ENCODE results near the gene FRMPD1. TPM values are rescaled to one million over a fixed set of nuclear protein-coding genes. Genes with fewer than 3 reads are reported as not detected.

The FRMPD1 gene
- total RNA-seq, 1 donor from 2014 or later = not detected

DNA sequence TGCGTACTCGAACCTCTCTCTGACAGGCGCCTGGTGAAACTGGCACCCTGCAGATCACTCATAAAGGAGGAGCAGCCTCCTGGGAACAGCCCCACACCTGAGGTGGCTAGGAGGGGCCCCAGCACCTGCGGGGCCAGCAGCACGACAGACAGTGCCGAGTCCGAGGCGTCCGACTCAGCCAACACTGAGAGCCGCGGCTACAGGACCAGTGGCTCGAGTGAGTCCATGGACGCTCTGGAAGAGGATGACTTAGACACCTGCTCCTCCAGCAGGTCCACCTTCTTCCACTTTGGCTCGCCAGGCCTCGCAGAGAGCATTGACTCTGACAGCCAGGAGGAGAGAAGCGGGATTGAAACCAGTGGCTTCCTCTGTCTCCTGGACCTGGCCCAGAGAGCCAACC lies 89.4 kb downstream of the FRMPD1 start:
- H3K27me3 ChIP-seq = no peaks in the 10 kb centered on the region
- intact Hi-C loops (cut with DNase I) = no loop called here
- no peaks in the 10 kb centered on the region for H3K4me1 ChIP-seq
- H3K9me3 ChIP-seq = no peaks in the 10 kb centered on the region
- no peak for ATAC-seq
- H3K36me3 ChIP-seq = no peaks in the 10 kb centered on the region
- no peak for DNase-seq
- no peak overlapping the region for H3K27ac ChIP-seq
- TF ChIP-seq, protein P1, sequence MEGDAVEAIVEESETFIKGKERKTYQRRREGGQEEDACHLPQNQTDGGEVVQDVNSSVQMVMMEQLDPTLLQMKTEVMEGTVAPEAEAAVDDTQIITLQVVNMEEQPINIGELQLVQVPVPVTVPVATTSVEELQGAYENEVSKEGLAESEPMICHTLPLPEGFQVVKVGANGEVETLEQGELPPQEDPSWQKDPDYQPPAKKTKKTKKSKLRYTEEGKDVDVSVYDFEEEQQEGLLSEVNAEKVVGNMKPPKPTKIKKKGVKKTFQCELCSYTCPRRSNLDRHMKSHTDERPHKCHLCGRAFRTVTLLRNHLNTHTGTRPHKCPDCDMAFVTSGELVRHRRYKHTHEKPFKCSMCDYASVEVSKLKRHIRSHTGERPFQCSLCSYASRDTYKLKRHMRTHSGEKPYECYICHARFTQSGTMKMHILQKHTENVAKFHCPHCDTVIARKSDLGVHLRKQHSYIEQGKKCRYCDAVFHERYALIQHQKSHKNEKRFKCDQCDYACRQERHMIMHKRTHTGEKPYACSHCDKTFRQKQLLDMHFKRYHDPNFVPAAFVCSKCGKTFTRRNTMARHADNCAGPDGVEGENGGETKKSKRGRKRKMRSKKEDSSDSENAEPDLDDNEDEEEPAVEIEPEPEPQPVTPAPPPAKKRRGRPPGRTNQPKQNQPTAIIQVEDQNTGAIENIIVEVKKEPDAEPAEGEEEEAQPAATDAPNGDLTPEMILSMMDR (IDR thresholded peaks at IDR 0.05) = no peak
- H3K4me3 ChIP-seq = no peak overlapping the region

DNA sequence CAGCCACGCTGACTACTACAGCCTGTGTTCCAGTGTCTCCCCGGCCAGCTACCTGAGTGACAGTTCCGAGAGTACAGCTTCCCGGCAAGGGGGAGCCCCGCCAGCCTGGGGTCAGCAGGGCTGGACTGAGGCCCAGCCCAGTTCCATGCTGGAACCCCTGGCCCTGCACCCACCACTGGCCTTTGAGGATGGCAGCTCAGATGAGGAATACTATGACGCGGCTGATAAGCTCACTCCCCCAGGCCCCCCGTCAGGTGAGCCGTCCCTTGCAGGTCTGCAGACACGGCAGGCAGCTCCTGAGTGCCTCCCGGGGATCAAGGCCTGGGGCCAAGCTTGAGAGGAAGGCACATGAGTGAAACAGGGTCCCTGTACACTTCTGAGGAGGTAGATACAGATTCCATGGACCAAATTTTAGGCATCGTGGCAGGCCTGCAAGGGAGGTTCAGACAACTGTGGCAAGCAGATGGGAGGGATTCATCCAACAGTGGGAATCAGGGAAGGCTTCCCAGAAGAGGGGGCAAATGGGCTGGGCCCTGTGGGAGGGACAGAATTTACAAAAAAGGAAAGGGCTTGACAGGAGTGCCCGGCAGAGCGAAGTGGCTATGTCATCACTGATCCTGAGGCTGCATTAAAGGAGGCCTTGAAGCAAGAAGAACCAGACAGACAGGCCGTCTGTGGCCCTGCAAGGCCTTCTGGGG lies 90.0 kb downstream of the FRMPD1 start:
- Histone ChIP-seq H3K27ac (no peak overlapping the region), H3K4me3 (no peak overlapping the region), H3K36me3 (no peaks in the 10 kb centered on the region), H3K4me1 (no peaks in the 10 kb centered on the region), H3K9me3 (no peaks in the 10 kb centered on the region), H3K27me3 (no peaks in the 10 kb centered on the region)
- TF ChIP-seq, protein P1 (IDR thresholded peaks at IDR 0.05) = no peak
- intact Hi-C loops (cut with DNase I) = no loop called here
- DNase-seq (no peak), ATAC-seq (peak; percentile 18)

DNA sequence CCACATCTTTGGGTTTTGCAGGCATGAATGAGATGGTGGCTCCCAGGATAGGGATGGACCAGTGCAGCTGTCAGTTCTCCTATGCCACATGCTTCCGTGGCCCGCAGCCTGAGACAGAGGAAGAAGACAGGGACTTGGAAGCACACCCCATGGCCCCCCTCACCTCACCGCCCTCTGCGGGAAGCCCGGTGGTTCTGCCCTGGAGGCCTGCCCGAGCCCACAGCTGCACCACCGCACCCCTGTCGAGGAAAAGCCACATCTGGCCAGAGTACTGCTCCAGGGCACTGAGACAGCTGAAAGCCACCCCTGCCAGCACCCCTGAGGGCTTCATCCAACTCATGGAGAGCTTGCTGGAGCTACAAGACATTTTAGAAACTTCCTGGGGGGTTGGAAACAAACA lies 95.2 kb downstream of the FRMPD1 start:
- Histone ChIP-seq H3K4me3 (no peak overlapping the region), H3K27ac (no peak overlapping the region), H3K27me3 (no peaks in the 10 kb centered on the region), H3K36me3 (no peaks in the 10 kb centered on the region), H3K9me3 (no peaks in the 10 kb centered on the region), H3K4me1 (no peaks in the 10 kb centered on the region)
- no peak for DNase-seq
- ATAC-seq = no peak
- intact Hi-C loops (cut with DNase I) = no loop called here
- TF ChIP-seq, protein P1 (IDR thresholded peaks at IDR 0.05) = no peak

DNA sequence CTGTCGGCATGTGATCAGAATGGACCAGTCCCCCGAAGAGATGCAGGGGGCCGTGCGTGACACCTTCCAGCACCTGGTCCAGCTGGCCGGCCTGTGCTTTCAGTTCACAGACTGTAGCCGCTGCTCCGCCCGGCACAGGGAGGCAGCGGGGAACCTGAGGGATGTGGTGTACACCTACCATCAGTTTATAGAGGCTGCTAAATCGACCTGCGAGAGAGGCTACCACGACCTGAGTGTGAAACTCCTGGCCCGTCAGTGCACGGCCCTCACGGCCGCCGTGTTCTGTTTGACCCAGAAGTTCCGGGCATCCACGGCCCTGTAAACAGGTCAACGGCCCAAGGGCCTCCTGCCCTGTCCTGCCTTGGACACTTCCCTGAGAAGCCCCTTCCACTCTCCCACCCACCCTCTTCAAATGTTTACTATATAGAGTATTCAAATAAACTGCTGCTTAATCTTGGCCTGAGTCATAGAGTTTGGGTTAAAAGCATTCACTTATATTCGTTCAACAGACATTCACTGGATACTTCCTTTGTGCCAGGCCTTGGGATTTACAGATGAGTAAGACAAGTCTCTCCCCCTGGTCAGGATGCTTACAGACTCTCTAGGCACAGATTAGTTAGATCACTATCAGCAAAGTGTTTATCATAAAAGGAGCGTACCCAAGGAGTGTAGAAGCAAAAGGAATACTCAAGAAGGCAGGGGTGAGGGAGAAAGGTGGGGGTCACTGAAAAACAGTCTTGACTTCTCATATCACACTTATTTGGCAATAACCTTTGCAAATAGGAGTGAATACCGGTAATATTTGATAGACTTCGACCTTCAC lies 95.9 kb downstream of the FRMPD1 start:
- no peaks in the 10 kb centered on the region for H3K9me3 ChIP-seq
- DNase-seq (no peak), ATAC-seq (no peak)
- no peak overlapping the region for H3K27ac ChIP-seq
- no peaks in the 10 kb centered on the region for H3K27me3 ChIP-seq
- TF ChIP-seq, protein P1 (IDR thresholded peaks at IDR 0.05) = no peak
- H3K4me3 ChIP-seq = no peak overlapping the region
- H3K4me1 ChIP-seq = no peaks in the 10 kb centered on the region
- intact Hi-C loops (cut with DNase I) = no loop called here
- no peaks in the 10 kb centered on the region for H3K36me3 ChIP-seq

DNA sequence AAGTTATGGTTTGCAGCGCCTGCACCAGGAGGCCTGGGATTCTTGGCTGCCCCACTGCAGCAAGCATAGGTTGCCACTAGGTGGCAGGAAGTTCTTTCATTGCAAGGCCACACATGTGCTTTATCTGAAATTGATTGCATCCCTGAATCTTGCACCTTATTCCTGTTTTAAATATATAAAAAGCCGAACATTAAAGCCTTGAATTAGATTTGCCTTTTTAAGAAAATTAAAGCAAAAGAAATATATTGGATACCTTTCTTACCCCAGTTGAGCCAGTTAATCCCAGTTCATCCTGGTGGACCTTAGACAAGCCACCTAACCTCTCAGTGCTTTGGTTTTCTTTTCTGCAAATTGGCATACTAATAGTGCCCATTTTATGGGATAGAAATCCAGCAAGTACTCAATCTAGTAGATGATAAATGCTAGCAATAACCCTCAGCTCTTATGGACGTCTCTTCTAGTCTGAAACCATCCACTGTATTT lies 96.6 kb downstream of the FRMPD1 start:
- TF ChIP-seq, protein P1 (IDR thresholded peaks at IDR 0.05) = peak; percentile 95
- intact Hi-C loops (cut with DNase I) = no loop called here
- ATAC-seq (peak; percentile 88), DNase-seq (peak; percentile 70)
- no peak overlapping the region for H3K27ac ChIP-seq
- no peaks in the 10 kb centered on the region for H3K9me3 ChIP-seq
- no peak overlapping the region for H3K4me3 ChIP-seq
- H3K27me3 ChIP-seq = no peaks in the 10 kb centered on the region
- H3K4me1 ChIP-seq = no peaks in the 10 kb centered on the region
- no peaks in the 10 kb centered on the region for H3K36me3 ChIP-seq

Data from upper lobe of right lung (tissue), 1 donor.